SK-N-SH treated with all-trans-retinoic acid at 6 μM for 48 hours (cell line): ENCODE measurements around the gene SMG1.
"Not testable (repeated sequence)": the region's sequence is repeated elsewhere in the genome, so short reads cannot be mapped to it uniquely, and the experiment has no call there.

Experiments
- ATAC-seq: fragments of 200-7000 bp; cut with Tn5 transposase; 3 replicates; pipeline ENCODE4 v1.9.1; 2020; ENCODE audit warnings: mild to moderate bottlenecking, moderate library complexity
- ARNTL ChIP-seq: fragments of 450-650 bp; formaldehyde crosslinking; IDR thresholded peaks from 2 replicates; pipeline ENCODE4 v1.5.0; 2020; ENCODE audit warnings: low read depth, mild to moderate bottlenecking, moderate library complexity, borderline replicate concordance
- BACH2 ChIP-seq: fragments of 250-450 bp; sonication (Bioruptor Pico); IDR thresholded peaks from 2 replicates; pipeline ENCODE4 v1.9.0; 2021; ENCODE audit warnings: mild to moderate bottlenecking, borderline replicate concordance
- CREB5 ChIP-seq: fragments of 250-450 bp; sonication (Bioruptor Pico); IDR thresholded peaks from 2 replicates; pipeline ENCODE4 v1.5.1; 2020; ENCODE audit warnings: low read depth, mild to moderate bottlenecking, moderate library complexity
- CSDC2 ChIP-seq: fragments of 250-450 bp; sonication (Bioruptor Pico); IDR thresholded peaks from 2 replicates; pipeline ENCODE4 v1.5.0; 2020; ENCODE audit warnings: mild to moderate bottlenecking, moderate library complexity
- ESRRG ChIP-seq: fragments of 250-450 bp; sonication (Bioruptor Pico); IDR thresholded peaks from 2 replicates; pipeline ENCODE4 v1.6.1; 2021; ENCODE audit warnings: mild to moderate bottlenecking
- GLIS3 ChIP-seq: fragments of 250-450 bp; sonication (Bioruptor Pico); IDR thresholded peaks from 2 replicates; pipeline ENCODE4 v1.5.0; 2020; ENCODE audit warnings: mild to moderate bottlenecking, moderate library complexity
- ISL1 ChIP-seq: fragments of 250-450 bp; sonication (Bioruptor Pico); IDR thresholded peaks from 2 replicates; pipeline ENCODE4 v2.1.2; 2022; ENCODE audit warnings: mild to moderate bottlenecking, moderate library complexity
- OSR1 ChIP-seq: fragments of 250-450 bp; sonication (Bioruptor Pico); IDR thresholded peaks from 2 replicates; pipeline ENCODE4 v1.8.0; 2022; ENCODE audit warnings: moderate library complexity, mild to moderate bottlenecking, inconsistent platforms
- POU6F1 ChIP-seq: fragments of 250-450 bp; sonication (Bioruptor Pico); IDR thresholded peaks from 2 replicates; pipeline ENCODE4 v1.8.0; 2021; ENCODE audit warnings: low read depth, mild to moderate bottlenecking, moderate library complexity, borderline replicate concordance
- PPARA ChIP-seq: fragments of 250-450 bp; sonication (Bioruptor Pico); IDR thresholded peaks from 2 replicates; pipeline ENCODE4 v1.5.0; 2020; ENCODE audit warnings: mild to moderate bottlenecking, borderline replicate concordance
- RARB ChIP-seq: fragments of 250-450 bp; sonication (Bioruptor Pico); IDR thresholded peaks from 2 replicates; pipeline ENCODE4 v1.8.0; 2021; ENCODE audit warnings: mild to moderate bottlenecking, moderate library complexity
- SNAI2 ChIP-seq: fragments of 250-450 bp; sonication (Bioruptor Pico); IDR thresholded peaks from 2 replicates; pipeline ENCODE4 v1.5.0; 2020; ENCODE audit warnings: mild to moderate bottlenecking, moderate library complexity
- TCF4 ChIP-seq: fragments of 250-450 bp; sonication (Bioruptor Pico); IDR thresholded peaks from 2 replicates; pipeline ENCODE4 v1.8.0; 2021; ENCODE audit warnings: mild to moderate bottlenecking, moderate library complexity, borderline replicate concordance
- TOX ChIP-seq: fragments of 250-450 bp; sonication (Bioruptor Pico); IDR thresholded peaks from 2 replicates; pipeline ENCODE4 v1.8.0; 2021; ENCODE audit warnings: mild to moderate bottlenecking, moderate library complexity, borderline replicate concordance
- ZFP30 ChIP-seq: fragments of 450-650 bp; formaldehyde crosslinking; IDR thresholded peaks from 2 replicates; pipeline ENCODE4 v1.5.0; 2022; ENCODE audit warnings: mild to moderate bottlenecking, moderate library complexity
- ZNF565 ChIP-seq: fragments of 450-650 bp; formaldehyde crosslinking; conservative IDR thresholded peaks from 2 replicates; pipeline ENCODE4 v1.5.0; 2020; ENCODE audit warnings: low read depth, mild to moderate bottlenecking, moderate library complexity
- ZNF70 ChIP-seq: fragments of 450-650 bp; formaldehyde crosslinking; IDR thresholded peaks from 2 replicates; pipeline ENCODE4 v1.5.0; 2020; ENCODE audit warnings: mild to moderate bottlenecking, moderate library complexity
- ZNF8 ChIP-seq: fragments of 450-650 bp; formaldehyde crosslinking; IDR thresholded peaks from 2 replicates; pipeline ENCODE4 v1.5.0; 2020; ENCODE audit warnings: mild to moderate bottlenecking, moderate library complexity
- TF ChIP-seq, protein P1 (sequence below): fragments of 250-450 bp; sonication (Bioruptor Pico); IDR thresholded peaks from 2 replicates; pipeline ENCODE4 v1.5.0; 2020; ENCODE audit warnings: mild to moderate bottlenecking, moderate library complexity

SMG1 gene

DNA sequence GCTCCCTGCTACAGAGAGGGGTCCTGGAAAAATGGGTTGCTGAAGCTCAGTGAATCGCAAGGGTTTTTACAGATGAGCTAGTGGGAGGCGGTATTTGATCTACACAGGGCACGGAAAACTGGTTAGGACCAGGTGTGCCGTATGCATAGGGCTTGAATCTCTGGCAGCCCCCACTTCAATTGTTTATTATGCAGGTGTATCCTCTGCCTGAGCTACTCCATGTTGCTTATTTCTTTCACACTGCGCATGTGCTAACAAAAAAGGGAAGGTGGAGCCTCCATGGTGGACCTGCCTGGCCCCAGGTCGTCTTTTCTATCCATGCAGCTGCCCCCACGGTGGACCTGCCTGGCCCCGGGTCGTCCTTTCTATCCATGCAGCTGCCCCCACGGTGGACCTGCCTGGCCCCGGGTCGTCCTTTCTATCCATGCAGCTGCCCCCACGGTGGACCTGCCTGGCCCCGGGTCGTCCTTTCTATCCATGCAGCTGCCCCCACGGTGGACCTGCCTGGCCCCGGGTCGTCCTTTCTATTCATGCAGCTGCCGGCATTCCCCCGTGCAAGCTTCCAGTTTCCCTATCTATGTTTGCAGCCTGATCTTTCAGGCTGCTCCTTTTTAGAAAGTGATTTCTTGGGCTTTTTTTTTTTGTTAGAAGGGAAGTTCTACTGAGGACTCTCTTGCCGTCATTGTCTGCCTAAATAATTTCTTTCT is 29.8 kb upstream of the SMG1 start:
- ATAC-seq: not testable (repeated sequence)

GRCh38 chr16:18953547-18953946 is 27.3 kb upstream of the SMG1 start:
- TF ChIP-seq ESRRG (CRISPR knock-in tag): no peak
- TF ChIP-seq SNAI2 (CRISPR knock-in tag): no peak
- TF ChIP-seq TCF4 (CRISPR knock-in tag): no peak
- TF ChIP-seq ZNF565: no peak
- TF ChIP-seq PPARA (CRISPR knock-in tag): no peak
- no peak for TF ChIP-seq ARNTL (CRISPR knock-in tag)
- no peak for TF ChIP-seq GLIS3 (CRISPR knock-in tag)
- TF ChIP-seq ZNF70 (CRISPR knock-in tag): no peak
- TF ChIP-seq CSDC2 (CRISPR knock-in tag): no peak
- no peak for TF ChIP-seq BACH2 (CRISPR knock-in tag)
- TF ChIP-seq CREB5 (CRISPR knock-in tag): no peak
- no peak for TF ChIP-seq POU6F1 (CRISPR knock-in tag)
- no peak for TF ChIP-seq OSR1 (CRISPR knock-in tag)
- TF ChIP-seq TOX (CRISPR knock-in tag): no peak
- ATAC-seq: no peak

- TF ChIP-seq ZNF8 (CRISPR knock-in tag): no peak
- TF ChIP-seq POU6F1 (CRISPR knock-in tag): no peak
- no peak for TF ChIP-seq ZNF565
- TF ChIP-seq CREB5 (CRISPR knock-in tag): no peak
- TF ChIP-seq RARB (CRISPR knock-in tag): no peak
- no peak for TF ChIP-seq GLIS3 (CRISPR knock-in tag)
- no peak for TF ChIP-seq ZFP30
- TF ChIP-seq ISL1: no peak
- no peak for TF ChIP-seq TCF4 (CRISPR knock-in tag)
- TF ChIP-seq, protein P1, sequence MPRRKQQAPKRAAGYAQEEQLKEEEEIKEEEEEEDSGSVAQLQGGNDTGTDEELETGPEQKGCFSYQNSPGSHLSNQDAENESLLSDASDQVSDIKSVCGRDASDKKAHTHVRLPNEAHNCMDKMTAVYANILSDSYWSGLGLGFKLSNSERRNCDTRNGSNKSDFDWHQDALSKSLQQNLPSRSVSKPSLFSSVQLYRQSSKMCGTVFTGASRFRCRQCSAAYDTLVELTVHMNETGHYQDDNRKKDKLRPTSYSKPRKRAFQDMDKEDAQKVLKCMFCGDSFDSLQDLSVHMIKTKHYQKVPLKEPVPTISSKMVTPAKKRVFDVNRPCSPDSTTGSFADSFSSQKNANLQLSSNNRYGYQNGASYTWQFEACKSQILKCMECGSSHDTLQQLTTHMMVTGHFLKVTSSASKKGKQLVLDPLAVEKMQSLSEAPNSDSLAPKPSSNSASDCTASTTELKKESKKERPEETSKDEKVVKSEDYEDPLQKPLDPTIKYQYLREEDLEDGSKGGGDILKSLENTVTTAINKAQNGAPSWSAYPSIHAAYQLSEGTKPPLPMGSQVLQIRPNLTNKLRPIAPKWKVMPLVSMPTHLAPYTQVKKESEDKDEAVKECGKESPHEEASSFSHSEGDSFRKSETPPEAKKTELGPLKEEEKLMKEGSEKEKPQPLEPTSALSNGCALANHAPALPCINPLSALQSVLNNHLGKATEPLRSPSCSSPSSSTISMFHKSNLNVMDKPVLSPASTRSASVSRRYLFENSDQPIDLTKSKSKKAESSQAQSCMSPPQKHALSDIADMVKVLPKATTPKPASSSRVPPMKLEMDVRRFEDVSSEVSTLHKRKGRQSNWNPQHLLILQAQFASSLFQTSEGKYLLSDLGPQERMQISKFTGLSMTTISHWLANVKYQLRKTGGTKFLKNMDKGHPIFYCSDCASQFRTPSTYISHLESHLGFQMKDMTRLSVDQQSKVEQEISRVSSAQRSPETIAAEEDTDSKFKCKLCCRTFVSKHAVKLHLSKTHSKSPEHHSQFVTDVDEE: no peak
- TF ChIP-seq TOX (CRISPR knock-in tag): no peak
- TF ChIP-seq ARNTL (CRISPR knock-in tag): no peak
- TF ChIP-seq BACH2 (CRISPR knock-in tag): no peak
- ATAC-seq: no peak
These were observed 24.4 kb upstream of the SMG1 start for GRCh38 chr16:18950469-18951185.
